Ascending aorta (tissue), 2 donors: ENCODE results near the gene LMOD2. TPM values are rescaled to one million over a fixed set of nuclear protein-coding genes. Genes with fewer than 3 reads are reported as not detected.

Experiments used
- DNase-seq, 2 donors: peaks; one replicate each; pipeline ENCODE4 v3.0.0-alpha.2; 2019; ENCODE audit warnings: low spot score in 2 of 2
- H3K27ac ChIP-seq, 2 donors: fragments of 200-600 bp; sonication (generic); one replicate each; pipeline ENCODE4 v1.5.1; 2016 to 2017; ENCODE audit warnings: mild to moderate bottlenecking in 1 of 2
- H3K27me3 ChIP-seq: fragments of 200-600 bp; sonication (generic); one replicate; pipeline ENCODE4 v1.5.1; 2017
- H3K36me3 ChIP-seq, 2 donors: fragments of 200-600 bp; sonication (generic); one replicate each; pipeline ENCODE4 v1.5.1; 2016
- H3K4me1 ChIP-seq, 2 donors: fragments of 200-600 bp; sonication (generic); one replicate each; pipeline ENCODE4 v1.5.1; 2016 to 2017; ENCODE audit warnings: mild to moderate bottlenecking in 1 of 2
- H3K4me3 ChIP-seq, 2 donors: fragments of 200-600 bp; sonication (generic); one replicate each; pipeline ENCODE4 v1.5.1; 2016 to 2017; ENCODE audit warnings: mild to moderate bottlenecking in 1 of 2
- H3K9me3 ChIP-seq, 2 donors: fragments of 200-600 bp; sonication (generic); one replicate each; pipeline ENCODE4 v1.5.1; 2016
- CTCF ChIP-seq, 3 experiments: fragments of 200-600 bp in 2 of 3; fragments of 450-650 bp in 1 of 3; sonication (generic) in 2 of 3; IDR thresholded peaks; one replicate each; pipeline ENCODE4 v1.5.1; 2016 to 2019; ENCODE audit warnings: antibody characterized with exemption in 3 of 3, mild to moderate bottlenecking in 1 of 3, moderate library complexity in 1 of 3
- intact Hi-C: fragments of 100-400 bp; cut with DNase I; formaldehyde crosslinking; loops from one replicate; pipeline ENCODE4 v1.15.1; 2023
- total RNA-seq: library from RNA; depleted of rRNA; stranded (reverse); fragments of >200 nt; gene quantifications from one replicate; pipeline ENCODE4 v1.1.0, GENCODE V29; 2016

LMOD2 gene
- total RNA-seq, 1 donor from 2014 or later: not detected

- Histone ChIP-seq H3K36me3 (no peaks in the 10 kb centered on the region), H3K4me1 (no peaks in the 10 kb centered on the region), H3K9me3 (no peaks in the 10 kb centered on the region), H3K27me3 (no peaks in the 10 kb centered on the region), H3K4me3 (no peak overlapping the region), H3K27ac (no peak overlapping the region)
- DNase-seq: no peak
- no peak for TF ChIP-seq CTCF (IDR thresholded peaks at IDR 0.05)
- intact Hi-C loops: no loop called here
Observed at GRCh38 chr7:123660514-123661354, 5.1 kb downstream of the LMOD2 start.

GRCh38 chr7:123661765-123662164, 6.1 kb downstream of the LMOD2 start:
- TF ChIP-seq CTCF (IDR thresholded peaks at IDR 0.05): no peak
- no peak overlapping the region for H3K4me3 ChIP-seq
- no peaks in the 10 kb centered on the region for H3K27me3 ChIP-seq
- no peaks in the 10 kb centered on the region for H3K9me3 ChIP-seq
- H3K4me1 ChIP-seq: no peaks in the 10 kb centered on the region
- no peaks in the 10 kb centered on the region for H3K36me3 ChIP-seq
- H3K27ac ChIP-seq: no peak overlapping the region
- intact Hi-C loops: no loop called here
- DNase-seq: no peak

- intact Hi-C loops: no loop called here
- Histone ChIP-seq H3K4me3 (no peak overlapping the region), H3K4me1 (no peaks in the 10 kb centered on the region), H3K9me3 (no peaks in the 10 kb centered on the region), H3K27ac (no peak overlapping the region), H3K36me3 (no peaks in the 10 kb centered on the region), H3K27me3 (no peaks in the 10 kb centered on the region)
- DNase-seq: no peak
- no peak for TF ChIP-seq CTCF (IDR thresholded peaks at IDR 0.05)
Observed at GRCh38 chr7:123662293-123662692, 6.6 kb downstream of the LMOD2 start.

GRCh38 chr7:123662755-123663154, 7.1 kb downstream of the LMOD2 start:
- no peak for DNase-seq
- intact Hi-C loops: no loop called here
- Histone ChIP-seq H3K4me1 (no peaks in the 10 kb centered on the region), H3K36me3 (no peaks in the 10 kb centered on the region), H3K9me3 (no peaks in the 10 kb centered on the region), H3K27me3 (no peaks in the 10 kb centered on the region), H3K4me3 (no peak overlapping the region), H3K27ac (no peak overlapping the region)
- TF ChIP-seq CTCF (IDR thresholded peaks at IDR 0.05): no peak

- H3K36me3 ChIP-seq: no peaks in the 10 kb centered on the region
- no peaks in the 10 kb centered on the region for H3K9me3 ChIP-seq
- no peak overlapping the region for H3K4me3 ChIP-seq
- DNase-seq: no peak
- H3K27ac ChIP-seq: no peak overlapping the region
- no peaks in the 10 kb centered on the region for H3K27me3 ChIP-seq
- intact Hi-C loops: no loop called here
- no peak for TF ChIP-seq CTCF (IDR thresholded peaks at IDR 0.05)
- H3K4me1 ChIP-seq: no peaks in the 10 kb centered on the region
Observed at GRCh38 chr7:123663200-123663599, 7.5 kb downstream of the LMOD2 start.
